ENCODE measurements around the gene UBL7.

Gene UBL7

DNA sequence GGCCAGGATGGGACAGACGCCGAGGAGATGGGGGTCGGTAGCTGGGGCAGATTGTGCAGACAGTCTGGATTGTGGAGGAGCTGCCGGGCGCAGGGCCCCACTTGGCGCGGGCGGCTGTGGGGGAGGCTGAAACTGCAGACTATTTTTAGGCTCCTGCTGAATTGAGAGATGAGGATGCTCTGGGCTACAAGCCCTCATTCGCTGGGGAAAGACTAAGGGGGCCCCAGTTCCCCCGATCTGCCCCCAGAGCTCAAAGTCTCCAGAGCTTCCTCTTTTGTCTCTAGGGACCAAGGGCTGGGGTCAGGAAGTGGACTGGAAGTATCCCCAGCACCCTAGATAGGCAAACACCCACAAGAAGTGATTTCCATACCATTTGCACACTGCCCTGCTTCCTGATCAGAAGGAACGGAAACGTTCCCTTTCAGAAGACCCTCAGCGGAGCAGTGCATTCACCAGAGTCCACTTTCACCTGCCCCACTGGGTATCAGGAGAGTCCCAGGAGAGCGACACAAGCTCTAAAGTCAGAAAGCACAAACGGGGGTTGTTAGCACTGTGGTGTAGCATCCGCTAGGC lies 56.9 kb downstream of the UBL7 start:
- Histone ChIP-seq H3K4me3 (ENCODE audit: extremely low read depth, insufficient read depth, low read length, poor library complexity, severe bottlenecking) (no peak overlapping the region), H3K36me3 (ENCODE audit: control insufficient read depth, insufficient read depth, low read length) (no peaks in the 10 kb centered on the region), H3K9me3 (ENCODE audit: control insufficient read depth, low read length) (no peaks in the 10 kb centered on the region), H3K27ac (ENCODE audit: low read depth, low read length, severe bottlenecking) (no peak overlapping the region), H3K4me1 (ENCODE audit: control insufficient read depth, insufficient read depth, low read length, poor library complexity, severe bottlenecking) (peaks cover 36% of the 10 kb centered on the region)
- WGBS, 2 experiments (ENCODE audit: insufficient coverage in 2 of 2), result 93 to 98% methylated on average over 11 to 16 of the region's 16 CpGs

DNA sequence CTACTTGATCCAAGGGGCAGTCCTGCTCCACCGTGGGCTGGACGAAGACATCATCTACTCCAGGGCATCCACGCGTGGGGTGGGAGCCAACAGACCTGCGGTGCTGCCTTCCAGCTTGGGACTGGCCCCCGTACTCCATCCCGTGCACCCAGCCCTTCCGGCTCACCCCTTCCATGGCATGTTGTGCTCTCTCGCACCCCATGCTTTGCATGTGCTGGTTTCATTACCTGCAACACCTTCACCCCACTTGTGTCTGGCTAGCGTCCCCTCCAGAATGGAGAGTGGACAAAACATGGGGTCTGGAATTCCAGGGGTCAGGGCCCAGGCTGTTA lies 57.4 kb downstream of the UBL7 start:
- WGBS, 2 experiments (ENCODE audit: insufficient coverage in 2 of 2), result 97 to 98% methylated on average over 8 to 9 of the region's 10 CpGs
- Histone ChIP-seq H3K4me3 (ENCODE audit: extremely low read depth, insufficient read depth, low read length, poor library complexity, severe bottlenecking) (no peak overlapping the region), H3K9me3 (ENCODE audit: control insufficient read depth, low read length) (no peaks in the 10 kb centered on the region), H3K4me1 (ENCODE audit: control insufficient read depth, insufficient read depth, low read length, poor library complexity, severe bottlenecking) (peaks cover 30% of the 10 kb centered on the region), H3K36me3 (ENCODE audit: control insufficient read depth, insufficient read depth, low read length) (no peaks in the 10 kb centered on the region), H3K27ac (ENCODE audit: low read depth, low read length, severe bottlenecking) (no peak overlapping the region)

DNA sequence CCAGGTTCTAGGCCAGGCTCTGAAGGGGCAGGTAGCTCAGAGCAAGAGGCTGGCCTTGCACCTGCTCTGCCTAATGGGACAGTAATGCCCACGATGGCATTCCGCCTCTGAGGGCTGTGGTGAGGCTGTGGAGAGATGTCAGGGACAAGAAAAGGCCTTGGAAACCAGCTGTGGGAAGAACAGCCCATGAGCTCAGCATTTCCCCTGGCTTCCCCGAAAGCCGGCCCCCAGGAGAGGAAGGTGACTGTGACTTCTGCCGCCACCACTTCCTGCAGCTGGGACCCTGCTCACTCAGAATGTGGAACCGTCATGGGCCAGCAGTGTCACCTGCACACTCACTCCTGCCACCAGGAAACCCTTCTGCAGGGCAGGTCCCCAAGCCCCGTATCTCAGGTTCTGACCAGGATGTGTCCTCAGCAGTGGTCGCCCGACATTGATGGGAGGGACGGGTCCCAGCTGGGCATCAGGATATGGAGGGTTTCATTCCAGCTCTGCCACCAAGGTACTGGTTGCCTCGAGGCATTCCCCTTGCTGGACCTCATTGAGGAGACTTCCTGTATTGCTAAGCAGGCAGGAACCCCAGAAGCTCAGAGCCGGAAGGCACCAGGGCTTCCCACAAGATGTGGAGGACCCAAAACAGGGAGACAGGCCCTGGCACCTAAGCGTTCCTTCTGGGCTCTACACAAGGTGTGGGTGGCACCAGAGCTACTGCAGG lies 57.9 kb downstream of the UBL7 start:
- WGBS, 2 experiments (ENCODE audit: insufficient coverage in 2 of 2), result 92 to 93% methylated on average over 13 of the region's 13 CpGs
- H3K27ac ChIP-seq (ENCODE audit: low read depth, low read length, severe bottlenecking), result no peak overlapping the region

DNA sequence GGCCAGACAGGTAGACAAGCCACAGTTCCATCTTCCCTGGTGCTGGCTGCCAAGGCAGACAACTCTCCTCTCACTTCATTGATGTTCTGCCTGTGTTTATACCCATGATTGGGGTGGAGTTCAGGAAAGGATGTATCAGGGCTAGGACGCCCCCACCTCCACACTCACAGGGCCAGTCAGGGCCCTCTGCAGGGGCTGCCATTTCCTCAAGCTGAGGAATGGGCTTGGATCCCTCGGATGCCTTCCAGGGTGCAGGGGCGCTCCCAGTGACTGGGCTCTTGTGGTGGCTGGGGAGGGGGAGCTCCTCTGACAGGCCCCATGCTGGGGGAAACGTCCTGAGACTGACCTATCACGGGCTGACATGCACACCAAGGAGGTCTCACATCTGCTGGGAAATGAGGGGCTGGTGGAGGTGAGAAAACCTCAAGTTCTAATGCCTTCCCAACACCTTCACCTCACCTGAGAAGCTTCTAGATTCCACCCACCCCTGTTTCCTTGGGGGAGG lies 58.6 kb downstream of the UBL7 start:
- Histone ChIP-seq H3K27ac (ENCODE audit: low read depth, low read length, severe bottlenecking) (no peak overlapping the region), H3K9me3 (ENCODE audit: control insufficient read depth, low read length) (no peaks in the 10 kb centered on the region), H3K36me3 (ENCODE audit: control insufficient read depth, insufficient read depth, low read length) (no peaks in the 10 kb centered on the region), H3K4me1 (ENCODE audit: control insufficient read depth, insufficient read depth, low read length, poor library complexity, severe bottlenecking) (peaks cover 20% of the 10 kb centered on the region), H3K4me3 (ENCODE audit: extremely low read depth, insufficient read depth, low read length, poor library complexity, severe bottlenecking) (no peak overlapping the region)
- 100% methylated on average over 2 of the region's 5 CpGs; no CpG with 5 or more reads in 1 of the 2 experiments for WGBS, 2 experiments (ENCODE audit: insufficient coverage in 2 of 2)

More for the DNA sequence above, 57.9 kb downstream of the UBL7 start:
- peaks cover 25% of the 10 kb centered on the region for H3K4me1 ChIP-seq (ENCODE audit: control insufficient read depth, insufficient read depth, low read length, poor library complexity, severe bottlenecking)
- no peaks in the 10 kb centered on the region for H3K36me3 ChIP-seq (ENCODE audit: control insufficient read depth, insufficient read depth, low read length)
- no peaks in the 10 kb centered on the region for H3K9me3 ChIP-seq (ENCODE audit: control insufficient read depth, low read length)
- H3K4me3 ChIP-seq (ENCODE audit: extremely low read depth, insufficient read depth, low read length, poor library complexity, severe bottlenecking), result no peak overlapping the region

DNA sequence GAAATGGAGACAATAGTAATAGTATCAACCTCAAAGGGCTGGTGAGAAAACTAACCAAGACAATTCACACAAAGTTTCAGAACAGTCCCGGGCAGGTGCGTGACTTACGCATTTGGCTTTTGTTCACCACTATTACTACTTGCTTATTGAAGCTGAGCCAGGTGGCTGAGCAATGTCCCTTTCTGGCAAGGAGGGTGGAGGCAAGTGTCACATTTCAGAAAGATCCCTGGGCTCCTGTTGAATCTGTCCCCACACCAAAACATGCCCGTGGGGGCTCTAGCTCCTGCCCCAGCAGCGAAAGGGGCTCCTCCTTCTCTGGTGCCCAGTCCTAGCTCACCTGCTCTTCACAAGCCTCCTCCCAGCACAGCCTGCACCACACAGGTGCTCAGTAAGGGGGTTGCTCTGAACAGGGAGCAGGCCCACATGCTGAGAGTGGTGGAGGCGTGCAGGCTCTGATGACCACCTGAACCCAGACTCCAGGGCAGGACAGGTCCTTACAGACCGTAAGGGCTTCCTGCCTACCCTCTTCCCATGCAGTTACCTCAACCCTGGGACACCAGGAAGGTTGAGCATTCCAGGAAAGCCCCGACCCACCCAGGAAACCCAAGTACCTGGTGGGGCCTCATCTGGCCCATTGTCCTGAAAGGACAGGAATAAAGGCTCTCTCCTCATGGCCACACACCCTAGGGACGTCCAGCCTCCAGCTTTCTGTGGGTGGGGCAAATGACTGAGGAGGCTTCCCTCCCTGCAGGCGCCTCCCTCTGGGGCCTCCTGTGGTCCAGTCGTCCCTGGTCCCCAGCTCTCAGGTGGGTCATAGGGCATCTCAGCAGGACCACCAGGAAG lies 59.8 kb downstream of the UBL7 start:
- Histone ChIP-seq H3K4me1 (ENCODE audit: control insufficient read depth, insufficient read depth, low read length, poor library complexity, severe bottlenecking) (peaks cover 17% of the 10 kb centered on the region), H3K27ac (ENCODE audit: low read depth, low read length, severe bottlenecking) (no peak overlapping the region), H3K36me3 (ENCODE audit: control insufficient read depth, insufficient read depth, low read length) (no peaks in the 10 kb centered on the region), H3K4me3 (ENCODE audit: extremely low read depth, insufficient read depth, low read length, poor library complexity, severe bottlenecking) (no peak overlapping the region), H3K9me3 (ENCODE audit: control insufficient read depth, low read length) (no peaks in the 10 kb centered on the region)
- 75 to 87% methylated on average over 6 to 11 of the region's 11 CpGs for WGBS, 2 experiments (ENCODE audit: insufficient coverage in 2 of 2)

DNA sequence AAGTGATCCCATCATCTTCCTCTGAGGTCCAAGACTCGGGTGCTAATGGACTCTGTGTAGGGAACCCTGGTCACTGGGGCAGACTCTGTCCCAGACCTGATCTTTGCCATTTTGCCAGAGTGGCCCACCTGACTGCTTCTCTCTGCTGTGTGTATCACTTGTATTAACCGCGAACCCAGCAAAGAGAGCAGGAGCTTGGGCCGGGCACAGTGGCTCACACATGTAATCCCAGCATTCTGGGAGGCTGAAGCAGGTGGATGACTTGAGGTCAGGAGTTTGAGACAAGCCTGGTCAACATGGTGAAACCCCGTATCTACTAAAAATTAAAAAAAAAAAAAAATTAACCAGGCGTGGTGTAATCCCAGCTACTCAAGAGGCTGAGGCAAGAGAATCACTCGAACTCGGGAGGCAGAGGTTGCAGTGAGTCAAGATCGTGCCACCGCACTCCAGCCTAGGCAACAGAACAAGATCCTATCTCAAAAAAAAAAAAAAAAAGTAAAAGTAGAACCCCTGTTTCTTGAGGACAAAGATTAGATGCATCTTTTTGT lies 60.6 kb downstream of the UBL7 start:
- no peak overlapping the region for H3K4me3 ChIP-seq (ENCODE audit: extremely low read depth, insufficient read depth, low read length, poor library complexity, severe bottlenecking)
- H3K27ac ChIP-seq (ENCODE audit: low read depth, low read length, severe bottlenecking), result no peak overlapping the region
- H3K4me1 ChIP-seq (ENCODE audit: control insufficient read depth, insufficient read depth, low read length, poor library complexity, severe bottlenecking), result peaks cover 14% of the 10 kb centered on the region
- WGBS, 2 experiments (ENCODE audit: insufficient coverage in 2 of 2), result 77 to 95% methylated on average over 4 of the region's 10 CpGs
- no peaks in the 10 kb centered on the region for H3K9me3 ChIP-seq (ENCODE audit: control insufficient read depth, low read length)
- H3K36me3 ChIP-seq (ENCODE audit: control insufficient read depth, insufficient read depth, low read length), result no peaks in the 10 kb centered on the region

DNA sequence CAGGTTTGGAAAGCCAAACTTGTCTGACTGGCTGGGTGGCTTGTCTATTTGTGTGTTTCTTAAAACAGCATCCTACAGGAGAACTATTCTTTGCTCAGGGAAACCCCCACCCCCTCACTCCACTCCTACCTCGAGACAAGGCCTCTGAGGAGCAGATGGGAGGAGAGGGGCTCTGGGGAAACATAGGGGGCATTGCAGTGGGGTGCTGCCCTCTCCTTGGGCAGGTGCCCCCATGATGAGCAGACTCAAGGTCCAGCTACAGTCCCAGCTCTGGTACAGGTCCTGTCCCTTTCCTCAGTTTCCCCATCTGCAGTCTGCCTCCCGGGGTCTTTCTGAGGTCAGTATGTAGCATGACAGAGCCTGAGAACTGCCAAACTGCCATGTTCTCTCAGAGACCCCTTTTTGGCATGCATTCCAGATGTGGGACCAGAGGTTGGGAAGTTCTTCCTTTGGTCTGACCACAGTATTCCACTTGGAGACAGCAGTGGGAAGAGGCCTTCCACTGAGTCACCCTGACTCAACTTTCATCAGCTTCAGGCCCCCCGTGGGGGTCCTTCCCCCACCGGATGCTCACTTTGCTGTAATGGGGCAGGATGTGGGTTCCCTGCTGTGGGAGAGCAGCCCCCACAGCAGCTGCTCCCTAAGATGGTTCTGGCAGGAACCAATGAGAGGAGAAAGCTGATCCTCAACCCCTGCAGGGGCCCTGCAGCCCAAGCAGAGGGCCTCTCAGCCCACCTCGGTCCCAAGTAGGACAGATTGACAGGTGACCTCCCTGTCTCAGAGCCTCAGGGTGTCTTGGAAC lies 61.2 kb downstream of the UBL7 start:
- Histone ChIP-seq H3K4me3 (ENCODE audit: extremely low read depth, insufficient read depth, low read length, poor library complexity, severe bottlenecking) (no peak overlapping the region), H3K36me3 (ENCODE audit: control insufficient read depth, insufficient read depth, low read length) (no peaks in the 10 kb centered on the region), H3K4me1 (ENCODE audit: control insufficient read depth, insufficient read depth, low read length, poor library complexity, severe bottlenecking) (peaks cover 14% of the 10 kb centered on the region), H3K9me3 (ENCODE audit: control insufficient read depth, low read length) (no peaks in the 10 kb centered on the region), H3K27ac (ENCODE audit: low read depth, low read length, severe bottlenecking) (no peak overlapping the region)
- WGBS, 2 experiments (ENCODE audit: insufficient coverage in 2 of 2), result 33 to 51% methylated on average over 1 to 2 of the region's 5 CpGs

DNA sequence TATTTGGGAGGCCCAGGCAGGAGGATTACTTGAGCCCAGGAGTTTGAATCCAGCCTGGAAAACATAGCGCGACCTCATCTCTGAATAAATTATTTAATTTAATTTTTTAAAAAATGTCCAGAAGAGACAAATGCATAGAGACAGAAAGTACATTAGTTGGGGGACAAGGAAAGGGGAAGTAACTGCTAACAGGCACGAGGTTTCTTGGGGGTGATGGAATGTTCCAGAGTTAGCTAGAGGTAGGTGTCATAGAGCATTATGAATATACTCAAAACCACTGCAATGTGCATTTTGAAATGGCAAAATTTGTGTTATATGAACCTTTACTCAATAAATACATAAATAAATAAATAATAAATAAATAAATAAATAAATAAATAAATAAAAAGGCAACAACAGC lies 61.9 kb downstream of the UBL7 start:
- no peaks in the 10 kb centered on the region for H3K36me3 ChIP-seq (ENCODE audit: control insufficient read depth, insufficient read depth, low read length)
- H3K27ac ChIP-seq (ENCODE audit: low read depth, low read length, severe bottlenecking), result no peak overlapping the region
- no CpG with 5 or more reads among the region's 3 CpGs for WGBS, 2 experiments (ENCODE audit: insufficient coverage in 2 of 2)
- H3K4me3 ChIP-seq (ENCODE audit: extremely low read depth, insufficient read depth, low read length, poor library complexity, severe bottlenecking), result no peak overlapping the region
- no peaks in the 10 kb centered on the region for H3K9me3 ChIP-seq (ENCODE audit: control insufficient read depth, low read length)
- H3K4me1 ChIP-seq (ENCODE audit: control insufficient read depth, insufficient read depth, low read length, poor library complexity, severe bottlenecking), result peaks cover 14% of the 10 kb centered on the region

DNA sequence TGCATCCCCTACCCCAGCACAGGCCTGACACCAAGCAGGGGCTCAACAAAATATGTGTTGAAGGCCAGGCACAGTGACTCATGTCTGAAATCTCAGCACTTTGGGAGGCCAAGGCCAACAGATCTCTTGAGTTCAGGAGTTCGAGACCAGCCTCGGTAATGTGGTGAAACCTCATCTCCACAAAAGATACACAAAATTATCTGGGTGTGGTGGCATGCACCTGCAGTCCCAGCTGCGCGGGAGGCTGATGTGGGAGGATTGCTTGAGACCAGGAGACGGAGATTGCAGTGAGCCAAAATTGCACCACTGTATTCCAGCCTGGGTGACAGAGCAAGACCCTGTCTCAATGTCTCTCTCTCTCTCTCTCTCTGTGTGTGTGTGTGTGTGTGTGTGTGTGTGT lies 62.8 kb downstream of the UBL7 start:
- H3K36me3 ChIP-seq (ENCODE audit: control insufficient read depth, insufficient read depth, low read length), result no peaks in the 10 kb centered on the region
- no peak overlapping the region for H3K4me3 ChIP-seq (ENCODE audit: extremely low read depth, insufficient read depth, low read length, poor library complexity, severe bottlenecking)
- H3K27ac ChIP-seq (ENCODE audit: low read depth, low read length, severe bottlenecking), result no peak overlapping the region
- H3K4me1 ChIP-seq (ENCODE audit: control insufficient read depth, insufficient read depth, low read length, poor library complexity, severe bottlenecking), result peaks cover 14% of the 10 kb centered on the region
- H3K9me3 ChIP-seq (ENCODE audit: control insufficient read depth, low read length), result no peaks in the 10 kb centered on the region
- WGBS, 2 experiments (ENCODE audit: insufficient coverage in 2 of 2), result 94% methylated on average over 2 of the region's 5 CpGs; no CpG with 5 or more reads in 1 of the 2 experiments
